Fibroblast of lung (primary cell): ENCODE data around the gene ZNF121. TPM values are rescaled to one million over a fixed set of nuclear protein-coding genes. Genes with fewer than 3 reads are reported as not detected.
A peak's percentile ranks its signal among the peaks of the same experiment; 100 is the strongest.
"Not testable (repeated sequence)": the region's sequence is repeated elsewhere in the genome, so short reads cannot be mapped to it uniquely, and the experiment has no call there.

ENCODE experiments used
- DNase-seq, 2 donors: peaks; one replicate each; pipeline versions ENCODE4 v3.0.0 to v3.0.0-alpha.2; 2010; ENCODE audit warnings: low read depth in 2 of 2
- H2AFZ ChIP-seq: 2 replicates; pipeline ENCODE4 v1.5.1; 2012; ENCODE audit warnings: low read length, control low read depth, inconsistent platforms
- H3K27ac ChIP-seq: 2 replicates; pipeline ENCODE4 v1.5.1; 2011; ENCODE audit warnings: low read length, control low read depth; ENCODE audit not compliant: insufficient read depth
- H3K27me3 ChIP-seq: 2 replicates; pipeline ENCODE4 v1.5.1; 2011; ENCODE audit warnings: mild to moderate bottlenecking, low read length; ENCODE audit not compliant: control insufficient read depth, insufficient read depth
- H3K36me3 ChIP-seq: 2 replicates; pipeline ENCODE4 v1.5.1; 2011; ENCODE audit warnings: low read length; ENCODE audit not compliant: control insufficient read depth, insufficient read depth
- H3K4me1 ChIP-seq: 2 replicates; pipeline ENCODE4 v1.5.1; 2011; ENCODE audit warnings: low read length; ENCODE audit not compliant: control insufficient read depth, insufficient read depth; ENCODE audit errors: extremely low read depth
- H3K4me2 ChIP-seq: 2 replicates; pipeline ENCODE4 v1.5.1; 2011; ENCODE audit warnings: low read length, control low read depth; ENCODE audit not compliant: insufficient read depth; ENCODE audit errors: extremely low read depth
- H3K4me3 ChIP-seq, 4 experiments: fragments of 200-600 bp in 1 of 4; sonication (generic) in 1 of 4; replicated peaks in 1 of 4; 2 replicates each; pipeline ENCODE4 v1.5.1; 2011 to 2016; ENCODE audit warnings: low read length in 4 of 4, low read depth in 3 of 4, mild to moderate bottlenecking in 3 of 4, control low read depth in 2 of 4, inconsistent platforms in 1 of 4, mixed read lengths in 1 of 4; ENCODE audit not compliant: insufficient read depth in 1 of 4; ENCODE audit errors: control extremely low read depth in 1 of 4
- H3K79me2 ChIP-seq: 2 replicates; pipeline ENCODE4 v1.5.1; 2012; ENCODE audit warnings: mild to moderate bottlenecking, low read length, inconsistent platforms; ENCODE audit not compliant: control insufficient read depth, insufficient read depth
- H3K9ac ChIP-seq: 2 replicates; pipeline ENCODE4 v1.5.1; 2011; ENCODE audit warnings: mild to moderate bottlenecking, low read length, control low read depth; ENCODE audit not compliant: insufficient read depth
- H3K9me3 ChIP-seq: 2 replicates; pipeline ENCODE4 v1.5.1; 2012; ENCODE audit warnings: low read depth, low read length; ENCODE audit not compliant: control insufficient read depth, insufficient read depth
- H4K20me1 ChIP-seq: 2 replicates; pipeline ENCODE4 v1.5.1; 2011; ENCODE audit warnings: low read length; ENCODE audit not compliant: control insufficient read depth, insufficient read depth; ENCODE audit errors: extremely low read depth
- CTCF ChIP-seq, 2 donors: IDR thresholded peaks in 1 of 2; conservative IDR thresholded peaks in 1 of 2; 1 replicate in 1 of 2; 2 replicates in 1 of 2; pipeline ENCODE4 v1.5.1; 2011 to 2012; ENCODE audit warnings: low read length in 2 of 2, control low read depth in 1 of 2, inconsistent platforms in 1 of 2, low read depth in 1 of 2, mild to moderate bottlenecking in 1 of 2
- EZH2 ChIP-seq: IDR thresholded peaks from 2 replicates; pipeline ENCODE4 v1.5.1; 2012; ENCODE audit warnings: low read length, control low read depth, mild to moderate bottlenecking; ENCODE audit errors: missing control alignments
- polyA plus RNA-seq, 2 donors: library from polyadenylated mRNA; depleted of rRNA in 1 of 2; stranded (reverse) in 1 of 2; unstranded in 1 of 2; fragments of >200 nt; gene quantifications; 2 replicates each; pipeline ENCODE4 v1.2.1, GENCODE V29; 2011 to 2012; ENCODE audit warnings: missing spikeins in 1 of 2
- total RNA-seq: library from RNA; depleted of rRNA; stranded (reverse); fragments of >200 nt; gene quantifications from 2 replicates; pipeline ENCODE4 v1.2.1, GENCODE V29; 2014

ZNF121 gene
- total and polyA plus RNA-seq, 2 donors (not counting 1 experiment from before 2014, with no cell fraction given) = 3.7 to 53.3 TPM

GRCh38 chr19:9586764-9587163, 2.5 kb upstream of the ZNF121 start:
- TF ChIP-seq EZH2 (no peak), CTCF (conservative IDR thresholded peaks at IDR 0.05 in 1 of 2, IDR thresholded peaks at IDR 0.05 in 1 of 2; ENCODE audit: low read depth in 1 of 2, low read length in 2 of 2) (peak; percentile 73 to 80)
- H2AFZ ChIP-seq = no peak overlapping the region

DNA sequence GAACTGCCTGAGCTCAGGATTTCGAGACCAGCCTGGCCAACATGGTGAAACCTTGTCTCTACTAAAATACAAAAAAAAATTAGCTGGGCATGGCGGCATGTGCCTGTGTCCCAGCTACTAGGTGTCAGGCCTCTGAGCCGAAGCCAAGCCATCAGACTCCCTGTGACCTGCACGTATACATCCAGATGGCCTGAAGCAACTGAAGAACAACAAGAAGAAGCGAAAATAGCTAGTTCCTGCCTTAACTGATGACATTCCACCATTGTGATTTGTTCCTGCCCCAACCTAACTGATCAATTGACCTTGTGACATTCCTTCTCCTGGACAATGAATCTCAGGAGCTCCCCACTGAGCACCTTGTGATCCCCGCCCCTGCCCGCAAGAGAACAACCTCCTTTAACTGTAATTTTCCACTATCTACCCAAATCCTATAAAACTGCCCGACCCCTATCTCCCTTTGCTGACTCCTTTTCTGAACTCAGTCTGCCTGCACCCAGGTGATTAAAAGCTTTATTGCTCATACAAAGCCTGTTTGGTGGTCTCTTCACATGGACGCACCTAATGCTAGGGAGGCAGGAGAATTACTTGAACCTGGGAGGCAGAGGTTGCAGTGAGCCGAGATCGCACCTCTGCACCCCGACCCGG, 2.1 kb downstream of the ZNF121 start:
- H3K4me2 ChIP-seq = not testable (repeated sequence)

More at GRCh38 chr19:9586764-9587163, 2.5 kb upstream of the ZNF121 start:
- Histone ChIP-seq H4K20me1 (no peaks in the 10 kb centered on the region), H3K27me3 (no peaks in the 10 kb centered on the region), H3K27ac (no peak overlapping the region), H3K36me3 (no peaks in the 10 kb centered on the region), H3K4me3 (no peak overlapping the region), H3K4me2 (no peak overlapping the region), H3K9ac (no peak overlapping the region), H3K4me1 (no peaks in the 10 kb centered on the region), H3K9me3 (no peaks in the 10 kb centered on the region), H3K79me2 (peaks cover 22% of the 10 kb centered on the region)
- peak; percentile 51 to 70 for DNase-seq

DNA sequence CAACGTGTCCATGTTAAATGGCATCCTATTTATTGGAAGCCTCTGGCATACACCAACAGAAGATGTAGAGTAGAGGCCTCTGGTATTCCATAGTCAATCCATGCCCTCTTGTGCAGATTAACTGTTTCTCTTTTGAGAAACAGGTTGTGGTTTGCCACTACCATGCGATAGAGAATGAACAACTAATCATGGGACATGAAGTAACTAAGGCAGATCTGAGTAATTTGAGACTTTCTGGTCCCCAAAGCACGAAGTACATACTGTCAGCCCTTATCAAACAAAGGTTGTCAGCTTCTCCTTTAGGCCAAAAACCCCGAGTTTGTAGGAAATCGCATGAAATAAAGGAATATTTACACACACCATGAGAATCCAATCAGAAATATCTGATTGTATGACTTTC, 3.6 kb downstream of the ZNF121 start:
- no peak overlapping the region for H3K27ac ChIP-seq
- H4K20me1 ChIP-seq = no peaks in the 10 kb centered on the region
- H3K4me2 ChIP-seq = no peak overlapping the region
- H3K9ac ChIP-seq = no peak overlapping the region
- peaks cover 82% of the 10 kb centered on the region for H3K79me2 ChIP-seq
- no peak overlapping the region for H3K4me3 ChIP-seq
- H3K4me1 ChIP-seq = no peaks in the 10 kb centered on the region
- H3K9me3 ChIP-seq = no peaks in the 10 kb centered on the region
- no peak for TF ChIP-seq CTCF (conservative IDR thresholded peaks at IDR 0.05 in 1 of 2, IDR thresholded peaks at IDR 0.05 in 1 of 2; ENCODE audit: low read depth in 1 of 2, low read length in 2 of 2)
- TF ChIP-seq EZH2 = no peak
- H3K27me3 ChIP-seq = no peaks in the 10 kb centered on the region
- H3K36me3 ChIP-seq = peaks cover 2% of the 10 kb centered on the region
- no peak overlapping the region for H2AFZ ChIP-seq
- DNase-seq = no peak

More for the DNA sequence above, 2.1 kb downstream of the ZNF121 start:
- not testable (repeated sequence) for H3K27me3 ChIP-seq, H3K9me3 ChIP-seq, H3K27ac ChIP-seq, H3K9ac ChIP-seq, H3K4me1 ChIP-seq, H2AFZ ChIP-seq, H3K36me3 ChIP-seq, H4K20me1 ChIP-seq, DNase-seq, H3K4me3 ChIP-seq
- H3K79me2 ChIP-seq = peaks cover 68% of the 10 kb centered on the region
